Measurements from ENCODE around the gene AKAP13. TPM values are rescaled to one million over a fixed set of nuclear protein-coding genes. Genes with fewer than 3 reads are reported as not detected.

Gene AKAP13
- total and polyA plus RNA-seq, 5 experiments from 2014 or later, result 113 to 244 (median 131) TPM

GRCh38 chr15:85722374-85723152 lies 342.2 kb downstream of the AKAP13 start:
- ATAC-seq (no peak), DNase-seq (no peak)
- H3K27me3 Mint-ChIP-seq, result no peaks in the 10 kb centered on the region
- peak overlapping the region; percentile 10 to 89 (median 74) for H3K27ac Mint-ChIP-seq
- peaks cover 11 to 20% (median 16%) of the 10 kb centered on the region in 4 donors for H3K4me1 Mint-ChIP-seq
- peaks cover 4 to 99% (median 42%) of the 10 kb centered on the region in 3 donors for H3K36me3 Mint-ChIP-seq
- POLR2A ChIA-PET, result no interaction called here
- H3K9me3 Mint-ChIP-seq, result no peaks in the 10 kb centered on the region
- no peak overlapping the region for H3K4me3 Mint-ChIP-seq

GRCh38 chr15:85723960-85724945 lies 343.9 kb downstream of the AKAP13 start:
- Mint-ChIP-seq H3K36me3 (peaks cover 4 to 99% (median 34%) of the 10 kb centered on the region in 3 donors), H3K4me1 (peaks cover 11 to 18% (median 15%) of the 10 kb centered on the region in 4 donors), H3K27me3 (no peaks in the 10 kb centered on the region), H3K27ac (peak overlapping the region; percentile 72 to 96 (median 87)), H3K4me3 (peak overlapping the region in 4 of 10 donors; percentile 9 to 55 (median 38)), H3K9me3 (no peaks in the 10 kb centered on the region)
- POLR2A ChIA-PET, result no interaction called here
- ATAC-seq (peak in 1 of 2 donors; percentile 40), DNase-seq (no peak)

- ATAC-seq, result no peak
- POLR2A ChIA-PET, result no interaction called here
- H3K4me3 Mint-ChIP-seq, result no peak overlapping the region
- H3K36me3 Mint-ChIP-seq, result peaks cover 4 to 99% (median 31%) of the 10 kb centered on the region in 3 donors
- peak overlapping the region; percentile 61 to 96 (median 87) for H3K27ac Mint-ChIP-seq
- DNase-seq, result no peak
- peaks cover 14 to 24% (median 17%) of the 10 kb centered on the region in 4 donors for H3K4me1 Mint-ChIP-seq
- H3K27me3 Mint-ChIP-seq, result no peaks in the 10 kb centered on the region
- no peaks in the 10 kb centered on the region for H3K9me3 Mint-ChIP-seq
Measured at GRCh38 chr15:85725019-85725418, 344.6 kb downstream of the AKAP13 start.

GRCh38 chr15:85725564-85725963 lies 345.2 kb downstream of the AKAP13 start:
- peak overlapping the region in 9 of 10 donors; percentile 33 to 89 (median 67) for H3K27ac Mint-ChIP-seq
- H3K4me1 Mint-ChIP-seq, result peaks cover 15 to 29% (median 21%) of the 10 kb centered on the region in 4 donors
- ATAC-seq (no peak), DNase-seq (no peak)
- H3K36me3 Mint-ChIP-seq, result peaks cover 4 to 99% (median 30%) of the 10 kb centered on the region in 3 donors
- POLR2A ChIA-PET, result no interaction called here
- H3K4me3 Mint-ChIP-seq, result no peak overlapping the region
- no peaks in the 10 kb centered on the region for H3K9me3 Mint-ChIP-seq
- H3K27me3 Mint-ChIP-seq, result no peaks in the 10 kb centered on the region

GRCh38 chr15:85726454-85726853 lies 346.1 kb downstream of the AKAP13 start:
- no peaks in the 10 kb centered on the region for H3K27me3 Mint-ChIP-seq
- peak overlapping the region in 8 of 10 donors; percentile 16 to 89 (median 48) for H3K27ac Mint-ChIP-seq
- no peaks in the 10 kb centered on the region for H3K9me3 Mint-ChIP-seq
- H3K4me3 Mint-ChIP-seq, result no peak overlapping the region
- ATAC-seq (no peak), DNase-seq (no peak)
- H3K36me3 Mint-ChIP-seq, result peaks cover 4 to 99% (median 30%) of the 10 kb centered on the region in 3 donors
- H3K4me1 Mint-ChIP-seq, result peaks cover 13 to 30% (median 19%) of the 10 kb centered on the region in 4 donors
- POLR2A ChIA-PET, result no interaction called here

GRCh38 chr15:85727068-85727467 lies 346.7 kb downstream of the AKAP13 start:
- POLR2A ChIA-PET, result no interaction called here
- Mint-ChIP-seq H3K27me3 (no peaks in the 10 kb centered on the region), H3K36me3 (peaks cover 4 to 99% (median 32%) of the 10 kb centered on the region in 3 donors), H3K27ac (peak overlapping the region in 8 of 10 donors; percentile 14 to 67 (median 48)), H3K9me3 (no peaks in the 10 kb centered on the region), H3K4me3 (peak overlapping the region in 1 of 10 donors; percentile 34), H3K4me1 (peaks cover 13 to 30% (median 19%) of the 10 kb centered on the region in 4 donors)
- ATAC-seq (no peak), DNase-seq (no peak)

- POLR2A ChIA-PET, result interaction anchor here (0.8 kb wide), 1 partner anchor 112 kb away, joined by 5 read pairs; no protein-coding TSS in a partner anchor
- H3K4me3 Mint-ChIP-seq, result peak overlapping the region in 1 of 10 donors; percentile 8
- peaks cover 0 to 20% (median 3%) of the 10 kb centered on the region in 9 donors for H3K9me3 Mint-ChIP-seq
- H3K4me1 Mint-ChIP-seq, result peaks cover 6 to 23% (median 10%) of the 10 kb centered on the region in 4 donors
- H3K27ac Mint-ChIP-seq, result peak overlapping the region in 9 of 10 donors; percentile 36 to 91 (median 66)
- ATAC-seq (peak; percentile 84 to 87), DNase-seq (peak in 8 of 10 donors; percentile 17 to 73 (median 54))
- H3K36me3 Mint-ChIP-seq, result peaks cover 26 to 95% (median 47%) of the 10 kb centered on the region in 3 donors
- no peaks in the 10 kb centered on the region for H3K27me3 Mint-ChIP-seq
Measured at GRCh38 chr15:85730001-85730820, 349.8 kb downstream of the AKAP13 start.

GRCh38 chr15:85733416-85733815 lies 353.0 kb downstream of the AKAP13 start:
- Mint-ChIP-seq H3K36me3 (peaks cover 28 to 95% (median 39%) of the 10 kb centered on the region in 3 donors), H3K4me1 (peaks cover 6 to 23% (median 10%) of the 10 kb centered on the region in 4 donors), H3K27me3 (no peaks in the 10 kb centered on the region), H3K9me3 (peaks cover 0 to 20% (median 3%) of the 10 kb centered on the region in 9 donors), H3K4me3 (peak overlapping the region in 1 of 10 donors; percentile 3), H3K27ac (peak overlapping the region in 4 of 10 donors; percentile 15 to 80 (median 72))
- POLR2A ChIA-PET, result no interaction called here
- ATAC-seq, result no peak
- no peak for DNase-seq

GRCh38 chr15:85737061-85737460 lies 356.7 kb downstream of the AKAP13 start:
- Mint-ChIP-seq H3K27ac (peak overlapping the region in 4 of 10 donors; percentile 2 to 60 (median 24)), H3K36me3 (peaks cover 28 to 92% (median 37%) of the 10 kb centered on the region in 3 donors), H3K9me3 (peaks cover 0 to 20% (median 3%) of the 10 kb centered on the region in 9 donors), H3K4me3 (no peak overlapping the region), H3K4me1 (peaks cover 0 to 9% (median 6%) of the 10 kb centered on the region in 4 donors), H3K27me3 (no peaks in the 10 kb centered on the region)
- DNase-seq (no peak), ATAC-seq (no peak)
- POLR2A ChIA-PET, result no interaction called here

GRCh38 chr15:85741021-85741421 lies 360.6 kb downstream of the AKAP13 start:
- peaks cover 0 to 97% (median 23%) of the 10 kb centered on the region in 3 donors for H3K36me3 Mint-ChIP-seq
- POLR2A ChIA-PET, result interaction anchor here (1.4 kb wide), 1 partner anchor 53 kb away, joined by 3 read pairs; the partner anchor contains the start of gene KLHL25

GRCh38 chr15:85741662-85742061 lies 361.3 kb downstream of the AKAP13 start:
- peak overlapping the region in 6 of 10 donors; percentile 19 to 82 (median 54) for H3K27ac Mint-ChIP-seq
- POLR2A ChIA-PET, result interaction anchor here (1.4 kb wide), 1 partner anchor 53 kb away, joined by 3 read pairs; the partner anchor contains the start of gene KLHL25

More at GRCh38 chr15:85741021-85741421, 360.6 kb downstream of the AKAP13 start:
- no peaks in the 10 kb centered on the region for H3K27me3 Mint-ChIP-seq
- H3K4me3 Mint-ChIP-seq, result no peak overlapping the region
- H3K27ac Mint-ChIP-seq, result peak overlapping the region in 1 of 10 donors; percentile 77
- ATAC-seq (no peak), DNase-seq (no peak)
- H3K4me1 Mint-ChIP-seq, result peaks cover 0 to 2% (median under 1%) of the 10 kb centered on the region in 4 donors
- no peaks in the 10 kb centered on the region for H3K9me3 Mint-ChIP-seq

More at GRCh38 chr15:85741662-85742061, 361.3 kb downstream of the AKAP13 start:
- peaks cover 2 to 97% (median 23%) of the 10 kb centered on the region in 3 donors for H3K36me3 Mint-ChIP-seq
- H3K4me3 Mint-ChIP-seq, result no peak overlapping the region
- no peak for DNase-seq
- no peaks in the 10 kb centered on the region for H3K27me3 Mint-ChIP-seq
- H3K4me1 Mint-ChIP-seq, result peaks cover 0 to 2% (median under 1%) of the 10 kb centered on the region in 4 donors
- ATAC-seq, result no peak
- no peaks in the 10 kb centered on the region for H3K9me3 Mint-ChIP-seq
